HG03159 (cell line): ENCODE measurements around the gene D2HGDH.
"Not testable (repeated sequence)": the region's sequence is repeated elsewhere in the genome, so short reads cannot be mapped to it uniquely, and the experiment has no call there.

Experiments used
- ATAC-seq: cut with Tn5 transposase; IDR thresholded peaks from one replicate; pipeline ENCODE4 v1.9.1; 2021; ENCODE audit warnings: mild to moderate bottlenecking, moderate library complexity; ENCODE audit not compliant: unreplicated experiment

Gene D2HGDH

DNA sequence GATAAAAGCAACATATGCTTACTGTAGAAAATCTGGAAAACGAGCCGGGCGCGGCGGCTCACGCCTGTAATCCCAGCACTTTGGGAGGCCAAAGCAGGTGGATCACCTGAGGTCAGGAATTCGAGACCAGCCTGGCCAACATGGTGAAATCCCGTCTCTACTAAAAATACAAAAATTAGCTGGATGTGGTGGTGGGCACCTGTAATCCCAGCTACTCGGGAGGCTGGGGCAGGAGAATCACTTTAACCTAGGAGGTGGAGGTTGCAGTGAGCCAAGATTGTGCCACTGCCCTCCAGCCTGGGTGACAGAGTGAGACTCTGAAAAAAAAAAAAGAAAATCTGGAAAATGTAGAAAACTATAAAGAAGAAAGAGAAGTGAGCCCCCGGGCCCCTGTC, 83.4 kb downstream of the D2HGDH start:
- ATAC-seq: not testable (repeated sequence)
